RCC 7860 (cell line): ENCODE results near the gene SLC38A11.

Experiments used
- DNase-seq: peaks from one replicate; pipeline ENCODE4 v3.0.0-alpha.2; 2015; ENCODE audit warnings: low spot score
- FAIRE-seq: peaks from 2 replicates; lab custom pipeline; 2012; peaks lifted over from hg19 to GRCh38; lab: Jason Lieb, UNC

The SLC38A11 gene

GRCh38 chr2:164920430-164920829 lies 34.9 kb downstream of the SLC38A11 start:
- DNase-seq, result peak; percentile 95
- peak; percentile 97 for FAIRE-seq

- FAIRE-seq (peak; percentile 77), DNase-seq (peak; percentile 32)
These were observed 37.9 kb downstream of the SLC38A11 start for GRCh38 chr2:164917296-164917903.

GRCh38 chr2:164915566-164915965 lies 39.8 kb downstream of the SLC38A11 start:
- no peak for FAIRE-seq

GRCh38 chr2:164913640-164914350 lies 41.5 kb downstream of the SLC38A11 start:
- peak; percentile 36 for DNase-seq
- peak; percentile 66 for FAIRE-seq

More at GRCh38 chr2:164915566-164915965, 39.8 kb downstream of the SLC38A11 start:
- no peak for DNase-seq

GRCh38 chr2:164913011-164913410 lies 42.3 kb downstream of the SLC38A11 start:
- FAIRE-seq, result no peak
- DNase-seq, result no peak

GRCh38 chr2:164911832-164912231 lies 43.5 kb downstream of the SLC38A11 start:
- FAIRE-seq (no peak), DNase-seq (no peak)

GRCh38 chr2:164910101-164910899 lies 45.0 kb downstream of the SLC38A11 start:
- no peak for FAIRE-seq

GRCh38 chr2:164906947-164907346 lies 48.4 kb downstream of the SLC38A11 start:
- DNase-seq, result no peak
- FAIRE-seq, result no peak

More at GRCh38 chr2:164910101-164910899, 45.0 kb downstream of the SLC38A11 start:
- no peak for DNase-seq

- DNase-seq (no peak), FAIRE-seq (no peak)
These were observed 50.0 kb downstream of the SLC38A11 start for GRCh38 chr2:164905307-164905706.

GRCh38 chr2:164903951-164904350 lies 51.4 kb downstream of the SLC38A11 start:
- DNase-seq (no peak), FAIRE-seq (no peak)

- FAIRE-seq (no peak), DNase-seq (no peak)
These were observed 52.1 kb downstream of the SLC38A11 start for GRCh38 chr2:164903204-164903603.

GRCh38 chr2:164899121-164899520 lies 56.2 kb downstream of the SLC38A11 start:
- DNase-seq, result no peak
- FAIRE-seq, result no peak

GRCh38 chr2:164898475-164898874 lies 56.9 kb downstream of the SLC38A11 start:
- FAIRE-seq (peak; percentile 54), DNase-seq (peak; percentile 65)

GRCh38 chr2:164897469-164898260 lies 57.7 kb downstream of the SLC38A11 start:
- DNase-seq, result no peak
- FAIRE-seq, result no peak

GRCh38 chr2:164896634-164897355 lies 58.5 kb downstream of the SLC38A11 start:
- FAIRE-seq (peak; percentile 96), DNase-seq (peak; percentile 67)

- DNase-seq (no peak), FAIRE-seq (no peak)
These were observed 59.1 kb downstream of the SLC38A11 start for GRCh38 chr2:164896226-164896625.

GRCh38 chr2:164891460-164891859 lies 63.9 kb downstream of the SLC38A11 start:
- FAIRE-seq (no peak), DNase-seq (no peak)

- FAIRE-seq (no peak), DNase-seq (no peak)
These were observed 64.8 kb downstream of the SLC38A11 start for GRCh38 chr2:164890544-164890943.

GRCh38 chr2:164888592-164888991 lies 66.7 kb downstream of the SLC38A11 start:
- no peak for FAIRE-seq
- no peak for DNase-seq
